ENCODE data around the gene ADISSP.

DNA sequence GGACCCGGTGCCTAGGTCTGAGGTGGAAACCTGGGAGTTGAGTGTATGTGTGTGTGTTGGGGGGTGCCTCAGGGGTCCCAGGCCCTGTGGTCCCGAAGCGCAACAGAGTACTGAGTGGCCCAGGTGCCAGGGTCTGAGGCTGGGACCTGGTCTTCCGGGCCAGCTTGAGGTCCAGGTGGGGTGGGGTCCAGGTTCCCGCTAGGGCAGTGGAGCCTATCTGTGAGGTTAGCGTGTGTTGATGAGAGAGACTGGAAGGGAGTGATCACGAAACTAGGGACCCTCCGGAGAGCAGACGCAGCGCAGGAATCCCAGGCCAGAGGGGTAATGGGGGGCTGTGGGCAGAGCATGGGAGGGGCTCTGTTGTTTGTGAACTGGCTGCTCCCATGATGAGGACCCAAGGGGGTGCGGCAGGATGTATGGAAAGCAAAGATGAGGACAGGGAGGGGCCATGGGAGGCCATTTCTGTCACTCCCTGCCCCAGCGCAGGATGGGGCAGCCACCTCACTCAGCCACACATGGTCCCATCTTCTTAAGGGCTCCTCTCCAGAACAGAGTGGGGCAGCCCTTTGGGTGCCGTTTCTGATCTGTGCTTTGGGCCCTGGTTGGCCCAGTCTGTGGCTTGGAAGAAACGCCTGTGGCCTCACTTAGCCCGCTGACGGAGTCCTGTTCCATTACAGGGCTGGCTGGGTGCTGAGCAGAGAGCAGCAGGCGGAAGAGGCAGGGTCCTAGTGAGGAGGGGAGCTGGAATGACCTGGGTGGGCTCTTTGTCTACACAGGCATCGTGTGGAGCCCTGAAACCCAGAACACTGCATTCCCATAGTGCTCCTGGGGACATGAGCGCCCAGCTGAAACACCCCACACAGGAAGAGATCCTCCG lies 34.2 kb downstream of the ADISSP start:
- TF ChIP-seq, protein P1, sequence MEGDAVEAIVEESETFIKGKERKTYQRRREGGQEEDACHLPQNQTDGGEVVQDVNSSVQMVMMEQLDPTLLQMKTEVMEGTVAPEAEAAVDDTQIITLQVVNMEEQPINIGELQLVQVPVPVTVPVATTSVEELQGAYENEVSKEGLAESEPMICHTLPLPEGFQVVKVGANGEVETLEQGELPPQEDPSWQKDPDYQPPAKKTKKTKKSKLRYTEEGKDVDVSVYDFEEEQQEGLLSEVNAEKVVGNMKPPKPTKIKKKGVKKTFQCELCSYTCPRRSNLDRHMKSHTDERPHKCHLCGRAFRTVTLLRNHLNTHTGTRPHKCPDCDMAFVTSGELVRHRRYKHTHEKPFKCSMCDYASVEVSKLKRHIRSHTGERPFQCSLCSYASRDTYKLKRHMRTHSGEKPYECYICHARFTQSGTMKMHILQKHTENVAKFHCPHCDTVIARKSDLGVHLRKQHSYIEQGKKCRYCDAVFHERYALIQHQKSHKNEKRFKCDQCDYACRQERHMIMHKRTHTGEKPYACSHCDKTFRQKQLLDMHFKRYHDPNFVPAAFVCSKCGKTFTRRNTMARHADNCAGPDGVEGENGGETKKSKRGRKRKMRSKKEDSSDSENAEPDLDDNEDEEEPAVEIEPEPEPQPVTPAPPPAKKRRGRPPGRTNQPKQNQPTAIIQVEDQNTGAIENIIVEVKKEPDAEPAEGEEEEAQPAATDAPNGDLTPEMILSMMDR (IDR thresholded peaks at IDR 0.05): no peak
- TF ChIP-seq POLR2A (IDR thresholded peaks at IDR 0.05): no peak

All from tibial nerve (tissue), 3 donors.